H7 (cell line): ENCODE measurements around the gene TTF1. TPM values are rescaled to one million over a fixed set of nuclear protein-coding genes. Genes with fewer than 3 reads are reported as not detected.

ENCODE experiments used
- DNase-seq: peaks from one replicate; pipeline ENCODE4 v3.0.0; 2012
- H3K27me3 ChIP-seq: 2 replicates; pipeline ENCODE4 v1.6.0; 2011; ENCODE audit warnings: mild to moderate bottlenecking, low read length; ENCODE audit not compliant: control insufficient read depth, insufficient read depth
- H3K36me3 ChIP-seq: replicated peaks from 2 replicates; pipeline ENCODE4 v1.5.1; 2011; ENCODE audit warnings: low read length; ENCODE audit not compliant: control insufficient read depth, insufficient read depth
- H3K4me3 ChIP-seq: 2 replicates; pipeline ENCODE4 v1.5.1; 2011; ENCODE audit warnings: low read depth, mild to moderate bottlenecking, control low read depth, low read length, moderate library complexity; ENCODE audit not compliant: insufficient read depth
- total RNA-seq: library from RNA; depleted of rRNA; stranded (reverse); fragments of >200 nt; shearing (Covaris generic); gene quantifications from 2 replicates; pipeline ENCODE4 v1.2.3, GENCODE V29; 2014

TTF1 gene
- total RNA-seq, 1 experiment from 2014 or later = 14.5 TPM

GRCh38 chr9:132365986-132366385, 40.7 kb downstream of the TTF1 start:
- no peaks in the 10 kb centered on the region for H3K36me3 ChIP-seq
- H3K4me3 ChIP-seq = no peak overlapping the region
- no peak for DNase-seq
- no peaks in the 10 kb centered on the region for H3K27me3 ChIP-seq

- Histone ChIP-seq H3K4me3 (no peak overlapping the region), H3K27me3 (no peaks in the 10 kb centered on the region), H3K36me3 (no peaks in the 10 kb centered on the region)
- DNase-seq = no peak
These were observed 42.6 kb downstream of the TTF1 start for GRCh38 chr9:132364068-132364467.

DNA sequence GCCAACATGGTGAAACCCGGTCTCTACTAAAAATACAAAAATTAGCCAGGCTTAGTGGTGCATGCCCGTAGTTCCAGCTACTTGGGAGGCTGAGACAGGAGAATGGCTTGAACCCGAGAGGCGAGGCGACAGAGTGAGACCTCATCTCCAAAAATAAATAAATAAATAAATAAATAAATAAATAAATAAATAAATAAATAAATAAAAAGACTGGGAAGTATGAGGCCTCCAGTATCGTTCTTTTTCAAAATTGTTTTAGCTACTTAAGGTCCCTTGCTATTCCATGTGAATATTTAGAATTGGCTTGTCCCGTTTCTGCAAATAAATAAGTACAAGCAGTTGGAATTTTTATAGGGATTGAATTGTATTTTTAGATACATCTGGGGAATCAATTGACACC, 48.9 kb downstream of the TTF1 start:
- no peak for DNase-seq
- no peak overlapping the region for H3K4me3 ChIP-seq
- H3K27me3 ChIP-seq = no peaks in the 10 kb centered on the region
- peaks cover 3% of the 10 kb centered on the region for H3K36me3 ChIP-seq

GRCh38 chr9:132356324-132356924, 50.2 kb downstream of the TTF1 start:
- Histone ChIP-seq H3K4me3 (no peak overlapping the region), H3K36me3 (peaks cover 15% of the 10 kb centered on the region), H3K27me3 (no peaks in the 10 kb centered on the region)
- DNase-seq = peak; percentile 35

GRCh38 chr9:132354637-132355355, 51.8 kb downstream of the TTF1 start, which contains the start of gene SETX:
Gene SETX (minus strand): TSS chr9:132354986. CDS start chr9:132349428, 5,558 bp downstream.
- H3K36me3 ChIP-seq = peaks cover 16% of the 10 kb centered on the region
- no peaks in the 10 kb centered on the region for H3K27me3 ChIP-seq
- DNase-seq = peak; percentile 100
- peak within 1 kb of the TSS; percentile 98 for H3K4me3 ChIP-seq

GRCh38 chr9:132351404-132352045, 55.1 kb downstream of the TTF1 start:
- Histone ChIP-seq H3K36me3 (peaks cover 26% of the 10 kb centered on the region), H3K4me3 (no peak overlapping the region), H3K27me3 (no peaks in the 10 kb centered on the region)
- DNase-seq = no peak

- H3K27me3 ChIP-seq = no peaks in the 10 kb centered on the region
- DNase-seq = no peak
- peaks cover 28% of the 10 kb centered on the region for H3K36me3 ChIP-seq
- H3K4me3 ChIP-seq = no peak overlapping the region
These were observed 55.8 kb downstream of the TTF1 start for GRCh38 chr9:132350861-132351315.

DNA sequence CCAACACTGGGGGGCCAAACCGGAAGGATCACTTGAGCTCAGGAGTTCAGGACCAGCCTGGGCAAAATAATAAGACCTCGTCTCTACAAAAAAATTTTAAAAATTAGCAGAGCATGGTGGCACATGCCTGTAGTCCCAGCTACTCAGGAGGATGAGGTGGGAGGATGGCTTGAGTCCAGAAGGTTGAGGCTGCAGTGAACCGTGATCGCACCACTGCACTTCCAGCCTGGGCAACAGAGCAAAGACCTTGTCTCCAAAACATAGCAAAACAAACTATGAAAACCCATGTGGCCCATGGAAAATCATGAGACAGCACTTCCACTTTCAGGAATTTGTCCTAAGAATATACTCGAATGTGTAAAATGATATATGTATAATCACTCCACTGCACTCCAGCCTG, 58.0 kb downstream of the TTF1 start:
- no peak for DNase-seq
- Histone ChIP-seq H3K4me3 (no peak overlapping the region), H3K36me3 (peaks cover 36% of the 10 kb centered on the region), H3K27me3 (no peaks in the 10 kb centered on the region)

DNA sequence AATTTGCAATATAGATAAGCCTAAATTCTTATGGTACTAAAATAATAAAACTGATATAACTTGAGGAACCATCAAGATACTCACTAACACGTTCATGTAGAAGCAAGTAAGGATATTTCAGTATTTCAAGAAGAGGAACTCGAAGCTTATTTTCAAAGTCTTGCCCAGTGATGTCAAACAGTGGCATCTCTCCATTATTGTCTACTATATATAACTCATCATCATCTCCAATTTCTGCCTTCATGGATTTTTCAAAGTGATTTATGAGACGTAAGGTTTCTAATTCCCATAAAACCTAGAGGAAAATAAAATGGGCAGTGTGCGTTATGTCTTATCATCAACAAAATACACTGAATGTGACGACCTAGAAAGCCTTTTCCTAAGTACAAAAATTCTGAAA, 60.5 kb downstream of the TTF1 start:
- Histone ChIP-seq H3K36me3 (peaks cover 31% of the 10 kb centered on the region), H3K27me3 (no peaks in the 10 kb centered on the region), H3K4me3 (no peak overlapping the region)
- no peak for DNase-seq

GRCh38 chr9:132341177-132341840, 65.3 kb downstream of the TTF1 start:
- H3K4me3 ChIP-seq = no peak overlapping the region
- H3K27me3 ChIP-seq = no peaks in the 10 kb centered on the region
- peaks cover 27% of the 10 kb centered on the region for H3K36me3 ChIP-seq
- DNase-seq = no peak

DNA sequence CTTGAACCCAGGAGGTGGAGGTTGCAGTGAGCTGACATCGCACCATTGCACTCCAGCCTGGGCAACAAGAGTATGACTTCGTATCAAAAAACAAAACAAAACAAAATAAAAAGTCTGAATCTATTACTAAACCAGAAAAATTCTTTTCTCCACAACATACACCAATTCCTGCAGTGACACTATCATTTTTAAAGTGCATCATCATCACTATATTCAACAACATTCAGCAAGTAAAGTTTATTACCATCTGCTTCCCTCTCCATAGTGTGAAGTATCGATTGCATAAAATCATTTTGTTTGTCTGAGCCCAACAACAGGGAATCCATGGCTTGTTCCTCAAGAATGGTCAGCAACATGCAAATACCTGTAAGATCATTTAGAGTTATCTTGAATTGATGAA, 72.3 kb downstream of the TTF1 start:
- H3K27me3 ChIP-seq = no peaks in the 10 kb centered on the region
- H3K4me3 ChIP-seq = no peak overlapping the region
- DNase-seq = no peak
- H3K36me3 ChIP-seq = peaks cover 22% of the 10 kb centered on the region

DNA sequence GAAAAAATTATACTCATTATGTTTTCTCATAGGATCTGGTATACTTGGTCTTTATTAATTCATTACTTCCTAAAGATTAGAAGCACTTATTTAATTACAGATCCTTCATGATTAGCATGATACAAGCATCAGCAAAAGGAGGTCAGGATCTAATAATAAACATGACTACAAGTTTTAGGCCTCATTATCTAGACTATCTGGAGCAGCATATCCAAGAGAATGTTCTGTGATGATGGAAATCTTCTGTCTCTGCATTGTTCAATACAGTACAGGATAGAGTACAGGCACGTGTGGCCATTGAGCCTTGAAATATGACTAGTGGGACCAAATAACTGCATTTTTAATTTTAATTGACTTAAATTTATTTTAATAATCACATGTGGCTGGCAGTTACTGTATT, 73.1 kb downstream of the TTF1 start:
- Histone ChIP-seq H3K4me3 (no peak overlapping the region), H3K36me3 (peaks cover 23% of the 10 kb centered on the region), H3K27me3 (no peaks in the 10 kb centered on the region)
- DNase-seq = no peak

DNA sequence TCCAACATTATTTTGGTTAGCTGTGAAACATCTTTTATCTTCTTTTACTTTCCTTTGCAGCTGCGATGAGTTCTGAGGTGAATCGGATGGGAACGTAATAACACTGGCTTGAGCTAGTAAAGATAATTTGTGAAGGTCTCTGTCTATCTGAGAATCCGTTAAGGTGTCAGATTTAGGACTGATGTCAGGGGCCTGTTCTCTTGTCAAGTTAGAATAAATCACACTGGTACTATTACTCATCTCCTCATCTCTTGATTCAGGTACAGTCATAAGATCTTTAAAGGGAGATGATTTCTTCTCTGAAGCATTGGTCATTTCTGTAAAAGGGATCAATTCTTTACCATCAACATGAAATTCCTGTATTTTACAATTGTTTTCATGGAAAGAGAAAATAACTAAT, 78.1 kb downstream of the TTF1 start:
- H3K36me3 ChIP-seq = peaks cover 32% of the 10 kb centered on the region
- no peak for DNase-seq
- no peaks in the 10 kb centered on the region for H3K27me3 ChIP-seq
- H3K4me3 ChIP-seq = no peak overlapping the region

DNA sequence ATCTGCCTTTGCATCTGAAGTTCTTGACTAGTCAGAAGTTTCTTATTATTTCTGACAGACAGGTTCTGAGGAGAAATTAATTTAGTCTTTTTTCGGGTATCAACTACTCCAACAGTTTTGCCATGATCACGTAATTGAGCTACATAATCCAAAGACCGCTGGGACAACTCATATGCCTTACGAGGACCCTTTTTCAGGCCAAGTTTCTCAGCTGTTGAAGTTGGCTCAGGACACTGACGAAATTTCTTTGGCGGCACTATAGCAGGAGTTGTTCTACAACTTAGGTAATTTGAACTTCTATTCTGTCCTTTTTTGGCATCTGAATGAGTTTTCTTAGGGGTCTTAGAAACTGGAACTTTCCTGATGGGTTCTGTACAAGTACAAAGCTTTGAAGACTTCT, 79.1 kb downstream of the TTF1 start:
- Histone ChIP-seq H3K27me3 (no peaks in the 10 kb centered on the region), H3K4me3 (no peak overlapping the region), H3K36me3 (peaks cover 31% of the 10 kb centered on the region)
- no peak for DNase-seq
